Breast epithelium (tissue), 4 donors: ENCODE results near the gene FOXL1. TPM values are rescaled to one million over a fixed set of nuclear protein-coding genes. Genes with fewer than 3 reads are reported as not detected.
"Not testable (repeated sequence)": the region's sequence is repeated elsewhere in the genome, so short reads cannot be mapped to it uniquely, and the experiment has no call there.

Source experiments
- DNase-seq, 2 donors: peaks; one replicate each; pipeline ENCODE4 v3.0.0-alpha.2; 2019; ENCODE audit warnings: low spot score in 2 of 2
- H3K27ac ChIP-seq, 2 donors: fragments of 200-600 bp; sonication (generic) in 1 of 2; one replicate each; pipeline ENCODE4 v1.5.1; 2016 to 2019; ENCODE audit warnings: mild to moderate bottlenecking in 1 of 2
- H3K27me3 ChIP-seq, 2 donors: fragments of 200-600 bp; sonication (generic) in 1 of 2; one replicate each; pipeline versions ENCODE4 v1.5.1 to v1.6.0; 2017 to 2019; ENCODE audit warnings: control low read depth in 1 of 2, mild to moderate bottlenecking in 1 of 2
- H3K36me3 ChIP-seq: fragments of 200-600 bp; one replicate; pipeline ENCODE4 v1.5.1; 2019
- H3K4me1 ChIP-seq, 2 donors: fragments of 200-600 bp; sonication (generic); one replicate each; pipeline ENCODE4 v1.5.1; 2016 to 2019; ENCODE audit warnings: control low read depth in 1 of 2
- H3K4me3 ChIP-seq, 3 donors: fragments of 200-600 bp; sonication (generic); 1 replicate in 2 of 3; 2 replicates in 1 of 3; pipeline ENCODE4 v1.5.1; 2016 to 2019; ENCODE audit warnings: mild to moderate bottlenecking in 3 of 3, moderate library complexity in 2 of 3
- H3K9me3 ChIP-seq, 2 donors: fragments of 200-600 bp; sonication (generic) in 1 of 2; one replicate each; pipeline ENCODE4 v1.5.1; 2016 to 2019; ENCODE audit warnings: control low read depth in 1 of 2
- CTCF ChIP-seq, 3 donors: fragments of 450-650 bp; IDR thresholded peaks; one replicate each; pipeline ENCODE4 v1.5.1; 2016 to 2017; ENCODE audit warnings: antibody characterized with exemption in 3 of 3, mild to moderate bottlenecking in 3 of 3, moderate library complexity in 3 of 3
- POLR2A ChIP-seq: fragments of 450-650 bp; IDR thresholded peaks from one replicate; pipeline ENCODE4 v1.6.1; 2016; ENCODE audit warnings: antibody characterized with exemption, mild to moderate bottlenecking, moderate library complexity
- POLR2AphosphoS5 ChIP-seq, 3 donors: sonication (generic); formaldehyde crosslinking; IDR thresholded peaks; one replicate each; pipeline ENCODE4 v1.6.1; 2017; ENCODE audit warnings: antibody characterized with exemption in 3 of 3
- intact Hi-C: fragments of 100-400 bp; cut with DNase I; formaldehyde crosslinking; loops from one replicate; pipeline ENCODE4 v1.15.1; 2023; ENCODE audit warnings: low total_unique reads
- total RNA-seq, 3 donors: library from RNA; depleted of rRNA; stranded (reverse); fragments of >200 nt; gene quantifications; one replicate each; pipeline ENCODE4 v1.1.0, GENCODE V29; 2016

The FOXL1 gene
- total RNA-seq, 3 donors from 2014 or later, result 0.16 to 1.5 (median 0.98) TPM

DNA sequence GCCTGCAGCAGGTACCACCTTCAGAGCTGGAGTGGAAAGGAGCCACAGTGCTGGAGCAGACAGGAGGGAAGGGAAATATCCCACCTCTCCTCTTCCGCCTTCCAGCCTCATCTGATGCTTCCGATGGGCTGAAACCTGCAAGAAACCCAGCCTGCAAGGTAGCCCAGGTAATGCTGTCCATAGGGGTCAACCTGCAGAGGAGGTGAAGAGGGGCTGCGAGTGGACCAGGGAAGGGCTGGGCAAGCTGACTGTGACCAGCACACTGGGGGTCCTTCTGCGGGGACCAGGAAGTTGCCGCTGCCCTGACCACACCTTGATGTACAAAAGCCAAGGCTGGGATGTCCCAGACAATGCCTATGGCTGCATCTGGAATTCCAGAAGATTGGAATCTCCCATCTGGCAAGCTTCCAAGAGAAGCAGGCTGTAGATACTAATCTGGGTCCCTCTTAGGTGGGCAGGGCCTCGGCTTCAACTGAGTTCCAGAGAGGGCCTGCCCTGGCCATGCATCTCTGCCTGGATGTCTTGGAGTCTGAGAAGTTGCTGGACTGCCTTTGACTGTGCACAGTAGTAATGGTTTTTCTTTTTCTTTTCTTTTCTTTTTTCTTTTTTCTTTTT is 5.8 kb downstream of the FOXL1 start:
- TF ChIP-seq CTCF (IDR thresholded peaks at IDR 0.05) (no peak), POLR2A (no peak), POLR2AphosphoS5 (IDR thresholded peaks at IDR 0.05) (no peak)
- peaks cover 0 to 26% of the 10 kb centered on the region in 2 donors for H3K27me3 ChIP-seq
- no peak overlapping the region for H3K27ac ChIP-seq
- H3K4me1 ChIP-seq, result no peaks in the 10 kb centered on the region
- H3K36me3 ChIP-seq, result no peaks in the 10 kb centered on the region
- no peaks in the 10 kb centered on the region for H3K9me3 ChIP-seq
- DNase-seq, result no peak
- intact Hi-C loops, result loop anchor here (2.0 kb wide), 1 partner anchor 181 kb away; no protein-coding TSS in a partner anchor
- H3K4me3 ChIP-seq, result no peak overlapping the region

- H3K27me3 ChIP-seq, result peaks cover 0 to 26% of the 10 kb centered on the region in 2 donors
- intact Hi-C loops, result loop anchor here (2.0 kb wide), 1 partner anchor 180 kb away; no protein-coding TSS in a partner anchor
- no peaks in the 10 kb centered on the region for H3K36me3 ChIP-seq
- H3K27ac ChIP-seq, result no peak overlapping the region
- TF ChIP-seq POLR2AphosphoS5 (IDR thresholded peaks at IDR 0.05) (no peak), POLR2A (no peak), CTCF (IDR thresholded peaks at IDR 0.05) (no peak)
- no peaks in the 10 kb centered on the region for H3K9me3 ChIP-seq
- no peak for DNase-seq
- H3K4me3 ChIP-seq, result no peak overlapping the region
- no peaks in the 10 kb centered on the region for H3K4me1 ChIP-seq
Measured at GRCh38 chr16:86584726-86585721, 6.7 kb downstream of the FOXL1 start.

- no peak overlapping the region for H3K27ac ChIP-seq
- TF ChIP-seq CTCF (IDR thresholded peaks at IDR 0.05), result no peak
- no peak for TF ChIP-seq POLR2A
- no peak for TF ChIP-seq POLR2AphosphoS5 (IDR thresholded peaks at IDR 0.05)
Measured at GRCh38 chr16:86585821-86586611, 7.7 kb downstream of the FOXL1 start.

DNA sequence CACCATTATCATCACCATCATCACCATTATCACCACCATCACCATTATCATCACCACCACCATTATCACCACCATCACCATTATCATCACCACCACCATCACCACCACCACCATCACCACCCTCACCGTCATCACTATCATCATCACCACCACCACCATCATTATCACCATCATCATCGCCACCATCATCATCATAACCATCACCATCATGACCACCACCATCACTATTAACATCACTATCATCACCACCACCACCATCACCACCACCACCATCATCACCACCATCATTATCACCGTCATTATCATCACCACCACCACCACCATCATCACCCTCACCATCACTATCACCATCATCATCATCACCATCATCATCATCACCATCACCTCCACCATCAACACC is 9.1 kb downstream of the FOXL1 start:
- Histone ChIP-seq H3K36me3 (no peaks in the 10 kb centered on the region), H3K4me3 (no peak overlapping the region), H3K4me1 (no peaks in the 10 kb centered on the region), H3K9me3 (no peaks in the 10 kb centered on the region), H3K27me3 (peaks cover 0 to 20% of the 10 kb centered on the region in 2 donors), H3K27ac (no peak overlapping the region)
- intact Hi-C loops, result no loop called here
- no peak for DNase-seq
- TF ChIP-seq POLR2A, result no peak
- TF ChIP-seq CTCF (IDR thresholded peaks at IDR 0.05), result no peak
- TF ChIP-seq POLR2AphosphoS5 (IDR thresholded peaks at IDR 0.05), result no peak

More at GRCh38 chr16:86585821-86586611, 7.7 kb downstream of the FOXL1 start:
- no peak overlapping the region for H3K4me3 ChIP-seq
- H3K36me3 ChIP-seq, result no peaks in the 10 kb centered on the region
- intact Hi-C loops, result loop anchor here (2.0 kb wide), 1 partner anchor 179 kb away; no protein-coding TSS in a partner anchor
- no peaks in the 10 kb centered on the region for H3K4me1 ChIP-seq
- no peaks in the 10 kb centered on the region for H3K9me3 ChIP-seq
- H3K27me3 ChIP-seq, result peaks cover 0 to 17% of the 10 kb centered on the region in 2 donors
- DNase-seq, result no peak

GRCh38 chr16:86587955-86588354 is 9.6 kb downstream of the FOXL1 start:
- H3K27ac ChIP-seq, H3K4me1 ChIP-seq, intact Hi-C loops, H3K36me3 ChIP-seq, DNase-seq, H3K4me3 ChIP-seq, H3K9me3 ChIP-seq: not testable (repeated sequence)
- peaks cover 0 to 24% of the 10 kb centered on the region in 2 donors for H3K27me3 ChIP-seq
